Thyroid gland (tissue), 4 donors: Measurements from ENCODE around the gene NVL. TPM values are rescaled to one million over a fixed set of nuclear protein-coding genes. Genes with fewer than 3 reads are reported as not detected.

Source experiments
- DNase-seq, 2 donors: peaks; one replicate each; pipeline ENCODE4 v3.0.0-alpha.2; 2019
- H3K27ac ChIP-seq, 3 donors: fragments of 200-600 bp; sonication (generic); 1 replicate in 2 of 3; 2 replicates in 1 of 3; pipeline ENCODE4 v1.5.1; 2016 to 2019; ENCODE audit warnings: mild to moderate bottlenecking in 1 of 3, moderate library complexity in 1 of 3
- H3K27me3 ChIP-seq: fragments of 200-600 bp; sonication (generic); one replicate; pipeline ENCODE4 v1.5.1; 2019
- H3K36me3 ChIP-seq, 2 donors: fragments of 200-600 bp; sonication (generic); one replicate each; pipeline ENCODE4 v1.5.1; 2016 to 2019
- H3K4me1 ChIP-seq, 2 donors: fragments of 200-600 bp; sonication (generic); one replicate each; pipeline ENCODE4 v1.5.1; 2017 to 2019
- H3K4me3 ChIP-seq, 3 donors: fragments of 200-600 bp; sonication (generic); replicated peaks in 1 of 3; 1 replicate in 2 of 3; 2 replicates in 1 of 3; pipeline ENCODE4 v1.5.1; 2016; ENCODE audit warnings: mild to moderate bottlenecking in 1 of 3
- H3K9me3 ChIP-seq: fragments of 200-600 bp; sonication (generic); one replicate; pipeline ENCODE4 v1.5.1; 2017
- CTCF ChIP-seq, 6 experiments: fragments of 200-600 bp in 3 of 6; fragments of 450-650 bp in 3 of 6; sonication (generic) in 3 of 6; IDR thresholded peaks; one replicate each; pipeline ENCODE4 v1.5.1; 2016 to 2019; ENCODE audit warnings: antibody characterized with exemption in 6 of 6, mild to moderate bottlenecking in 2 of 6, inconsistent platforms in 1 of 6, moderate library complexity in 1 of 6
- POLR2A ChIP-seq, 2 donors: fragments of 450-650 bp; IDR thresholded peaks; one replicate each; pipeline ENCODE4 v1.6.1; 2017; ENCODE audit warnings: antibody characterized with exemption in 2 of 2, mild to moderate bottlenecking in 2 of 2, moderate library complexity in 1 of 2
- whole genome bisulfite sequencing, 2 donors: methylation state at CpG; one replicate each; pipeline ENCODE4 v1.1.5; 2017; 5-methylcytosine and 5-hydroxymethylcytosine counted together
- intact Hi-C: fragments of 100-400 bp; cut with DNase I; formaldehyde crosslinking; loops from one replicate; pipeline ENCODE4 v1.15.1; 2023
- total RNA-seq, 4 donors: library from RNA; depleted of rRNA; stranded (reverse); fragments of >200 nt; gene quantifications; one replicate each; pipeline ENCODE4 v1.2.3, GENCODE V29; 2016

The NVL gene
- total RNA-seq, 4 donors from 2014 or later = 18.9 to 34.1 (median 26.8) TPM

GRCh38 chr1:224205438-224205840, 124.5 kb downstream of the NVL start:
- no peaks in the 10 kb centered on the region for H3K36me3 ChIP-seq
- H3K4me3 ChIP-seq = no peak overlapping the region
- no peaks in the 10 kb centered on the region for H3K9me3 ChIP-seq
- WGBS, 2 donors = 23 to 26% methylated on average over 4 of the region's 4 CpGs
- H3K4me1 ChIP-seq = peaks cover 20 to 32% of the 10 kb centered on the region in 2 donors
- H3K27me3 ChIP-seq = no peaks in the 10 kb centered on the region
- intact Hi-C loops = no loop called here
- TF ChIP-seq CTCF (IDR thresholded peaks at IDR 0.05) (no peak), POLR2A (IDR thresholded peaks at IDR 0.05) (no peak)
- H3K27ac ChIP-seq = peak overlapping the region; percentile 70 to 86 (median 85)
- peak; percentile 27 to 33 for DNase-seq

- Histone ChIP-seq H3K9me3 (no peaks in the 10 kb centered on the region), H3K36me3 (no peaks in the 10 kb centered on the region), H3K4me1 (peaks cover 20 to 29% of the 10 kb centered on the region in 2 donors), H3K27ac (peak overlapping the region; percentile 77 to 91 (median 91)), H3K4me3 (no peak overlapping the region), H3K27me3 (no peaks in the 10 kb centered on the region)
- WGBS, 2 donors = 23 to 24% methylated on average over 6 to 8 of the region's 8 CpGs
- peak; percentile 92 to 94 for DNase-seq
- TF ChIP-seq POLR2A (IDR thresholded peaks at IDR 0.05) (peak in 1 of 2 donors; percentile 41), CTCF (IDR thresholded peaks at IDR 0.05) (no peak)
- intact Hi-C loops = no loop called here
Observed at GRCh38 chr1:224203243-224204016, 126.5 kb downstream of the NVL start.

- DNase-seq = no peak
- H3K4me3 ChIP-seq = no peak overlapping the region
- intact Hi-C loops = no loop called here
- no peaks in the 10 kb centered on the region for H3K9me3 ChIP-seq
- H3K27me3 ChIP-seq = no peaks in the 10 kb centered on the region
- 94 to 98% methylated on average over 4 of the region's 4 CpGs for WGBS, 2 donors
- TF ChIP-seq POLR2A (IDR thresholded peaks at IDR 0.05) (no peak), CTCF (IDR thresholded peaks at IDR 0.05) (no peak)
- peaks cover 20 to 29% of the 10 kb centered on the region in 2 donors for H3K4me1 ChIP-seq
- peak overlapping the region in 1 of 3 donors; percentile 23 for H3K27ac ChIP-seq
- H3K36me3 ChIP-seq = no peaks in the 10 kb centered on the region
Observed at GRCh38 chr1:224201853-224202252, 128.1 kb downstream of the NVL start.

GRCh38 chr1:224201383-224201782, 128.6 kb downstream of the NVL start:
- H3K9me3 ChIP-seq = no peaks in the 10 kb centered on the region
- peaks cover 20 to 29% of the 10 kb centered on the region in 2 donors for H3K4me1 ChIP-seq
- TF ChIP-seq CTCF (IDR thresholded peaks at IDR 0.05) = no peak
- no peak for TF ChIP-seq POLR2A (IDR thresholded peaks at IDR 0.05)
- DNase-seq = no peak
- intact Hi-C loops = no loop called here
- no peaks in the 10 kb centered on the region for H3K36me3 ChIP-seq
- 86 to 91% methylated on average over 5 of the region's 5 CpGs for WGBS, 2 donors
- H3K27me3 ChIP-seq = no peaks in the 10 kb centered on the region
- H3K27ac ChIP-seq = peak overlapping the region in 1 of 3 donors; percentile 23
- no peak overlapping the region for H3K4me3 ChIP-seq

GRCh38 chr1:224199679-224200078, 130.3 kb downstream of the NVL start:
- H3K4me1 ChIP-seq = peaks cover 13 to 20% of the 10 kb centered on the region in 2 donors

More at GRCh38 chr1:224199679-224200078, 130.3 kb downstream of the NVL start:
- Histone ChIP-seq H3K36me3 (no peaks in the 10 kb centered on the region), H3K27me3 (no peaks in the 10 kb centered on the region), H3K27ac (no peak overlapping the region), H3K4me3 (no peak overlapping the region), H3K9me3 (no peaks in the 10 kb centered on the region)
- DNase-seq = no peak
- TF ChIP-seq CTCF (IDR thresholded peaks at IDR 0.05) (no peak), POLR2A (IDR thresholded peaks at IDR 0.05) (no peak)
- intact Hi-C loops = no loop called here
- 36 to 54% methylated on average over 2 of the region's 2 CpGs for WGBS, 2 donors
